BLaER1 (cell line): Measurements from ENCODE around the gene BRD8.
A peak's percentile ranks its signal among the peaks of the same experiment; 100 is the strongest.
"Not testable (repeated sequence)": the region's sequence is repeated elsewhere in the genome, so short reads cannot be mapped to it uniquely, and the experiment has no call there.

Experiments
- H3K27ac ChIP-seq: shearing (Covaris generic); formaldehyde crosslinking; 2 replicates; pipeline ENCODE4 v1.8.1; 2022
- H3K27me3 ChIP-seq: shearing (Covaris generic); formaldehyde crosslinking; 2 replicates; pipeline ENCODE4 v1.8.1; 2022
- H3K36me3 ChIP-seq: shearing (Covaris generic); formaldehyde crosslinking; 2 replicates; pipeline ENCODE4 v1.8.1; 2022
- H3K4me1 ChIP-seq: shearing (Covaris generic); formaldehyde crosslinking; 2 replicates; pipeline ENCODE4 v1.8.1; 2022
- H3K4me2 ChIP-seq: shearing (Covaris generic); formaldehyde crosslinking; 2 replicates; pipeline ENCODE4 v1.8.1; 2022
- H3K4me3 ChIP-seq: shearing (Covaris generic); formaldehyde crosslinking; 2 replicates; pipeline ENCODE4 v1.8.1; 2022
- H3K9ac ChIP-seq: shearing (Covaris generic); formaldehyde crosslinking; 2 replicates; pipeline ENCODE4 v1.8.1; 2022
- H3K9me3 ChIP-seq: shearing (Covaris generic); formaldehyde crosslinking; 2 replicates; pipeline ENCODE4 v1.8.1; 2022
- H4K20me1 ChIP-seq: shearing (Covaris generic); formaldehyde crosslinking; 2 replicates; pipeline ENCODE4 v1.8.1; 2022
- Cebpa-rat ChIP-seq: shearing (Covaris generic); IDR thresholded peaks from 2 replicates; pipeline ENCODE4 v1.8.1; 2022

BRD8 gene, protein sequence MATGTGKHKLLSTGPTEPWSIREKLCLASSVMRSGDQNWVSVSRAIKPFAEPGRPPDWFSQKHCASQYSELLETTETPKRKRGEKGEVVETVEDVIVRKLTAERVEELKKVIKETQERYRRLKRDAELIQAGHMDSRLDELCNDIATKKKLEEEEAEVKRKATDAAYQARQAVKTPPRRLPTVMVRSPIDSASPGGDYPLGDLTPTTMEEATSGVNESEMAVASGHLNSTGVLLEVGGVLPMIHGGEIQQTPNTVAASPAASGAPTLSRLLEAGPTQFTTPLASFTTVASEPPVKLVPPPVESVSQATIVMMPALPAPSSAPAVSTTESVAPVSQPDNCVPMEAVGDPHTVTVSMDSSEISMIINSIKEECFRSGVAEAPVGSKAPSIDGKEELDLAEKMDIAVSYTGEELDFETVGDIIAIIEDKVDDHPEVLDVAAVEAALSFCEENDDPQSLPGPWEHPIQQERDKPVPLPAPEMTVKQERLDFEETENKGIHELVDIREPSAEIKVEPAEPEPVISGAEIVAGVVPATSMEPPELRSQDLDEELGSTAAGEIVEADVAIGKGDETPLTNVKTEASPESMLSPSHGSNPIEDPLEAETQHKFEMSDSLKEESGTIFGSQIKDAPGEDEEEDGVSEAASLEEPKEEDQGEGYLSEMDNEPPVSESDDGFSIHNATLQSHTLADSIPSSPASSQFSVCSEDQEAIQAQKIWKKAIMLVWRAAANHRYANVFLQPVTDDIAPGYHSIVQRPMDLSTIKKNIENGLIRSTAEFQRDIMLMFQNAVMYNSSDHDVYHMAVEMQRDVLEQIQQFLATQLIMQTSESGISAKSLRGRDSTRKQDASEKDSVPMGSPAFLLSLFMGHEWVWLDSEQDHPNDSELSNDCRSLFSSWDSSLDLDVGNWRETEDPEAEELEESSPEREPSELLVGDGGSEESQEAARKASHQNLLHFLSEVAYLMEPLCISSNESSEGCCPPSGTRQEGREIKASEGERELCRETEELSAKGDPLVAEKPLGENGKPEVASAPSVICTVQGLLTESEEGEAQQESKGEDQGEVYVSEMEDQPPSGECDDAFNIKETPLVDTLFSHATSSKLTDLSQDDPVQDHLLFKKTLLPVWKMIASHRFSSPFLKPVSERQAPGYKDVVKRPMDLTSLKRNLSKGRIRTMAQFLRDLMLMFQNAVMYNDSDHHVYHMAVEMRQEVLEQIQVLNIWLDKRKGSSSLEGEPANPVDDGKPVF

DNA sequence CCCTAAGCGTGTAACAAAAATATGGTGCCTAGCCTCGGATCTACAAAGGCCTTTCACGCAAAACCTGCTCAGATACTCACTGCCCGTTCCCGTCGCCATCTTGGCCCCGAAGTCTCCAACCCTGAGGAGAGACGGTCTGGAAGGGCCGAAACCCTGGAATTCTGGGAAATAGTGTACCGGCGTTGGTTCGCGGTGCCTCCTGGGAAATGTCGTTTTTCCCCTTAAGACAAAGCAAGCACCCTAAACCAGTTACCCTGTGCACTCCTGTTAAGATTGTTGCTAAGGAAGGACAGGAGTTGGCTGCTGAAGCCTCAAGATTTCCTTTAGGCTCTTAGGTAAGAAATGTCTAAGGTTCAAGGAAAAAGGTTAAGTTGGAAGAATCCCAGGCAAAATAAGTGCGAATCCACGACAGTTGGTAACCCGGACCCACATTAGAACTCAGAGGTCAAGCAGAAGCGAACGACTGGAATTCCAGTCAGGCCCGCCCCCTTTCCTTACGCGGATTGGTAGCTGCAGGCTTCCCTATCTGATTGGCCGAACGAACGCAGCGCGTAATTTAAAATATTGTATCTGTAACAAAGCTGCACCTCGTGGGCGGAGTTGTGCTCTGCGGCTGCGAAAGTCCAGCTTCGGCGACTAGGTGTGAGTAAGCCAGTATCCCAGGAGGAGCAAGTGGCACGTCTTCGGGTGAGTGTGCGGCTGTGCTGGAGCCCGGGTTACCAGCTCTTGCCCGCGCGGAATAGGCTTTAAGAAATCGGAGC, at the start of gene BRD8, which contains the start of gene KIF20A:
TSS of gene BRD8 (minus strand) at position 115 of the 761 bp plus-strand sequence. CDS start at position 99, 16 bp downstream.
TSS of gene KIF20A (plus strand) at position 597 of the 761 bp plus-strand sequence. CDS start 569 bp downstream, outside the sequence.
- peak within 1 kb of the TSS; percentile 89 for H3K27ac ChIP-seq
- peak within 1 kb of the TSS; percentile 86 for H3K4me3 ChIP-seq
- peaks cover 32% of the 10 kb centered on the region for H3K4me1 ChIP-seq
- no peaks in the 10 kb centered on the region for H3K9me3 ChIP-seq
- no peaks in the 10 kb centered on the region for H3K27me3 ChIP-seq
- H3K9ac ChIP-seq = peak within 1 kb of the TSS; percentile 90
- peaks cover 64% of the 10 kb centered on the region for H3K36me3 ChIP-seq
- no peak for TF ChIP-seq Cebpa-rat
- peak within 1 kb of the TSS; percentile 92 for H3K4me2 ChIP-seq
- peaks cover 31% of the 10 kb centered on the region for H4K20me1 ChIP-seq

DNA sequence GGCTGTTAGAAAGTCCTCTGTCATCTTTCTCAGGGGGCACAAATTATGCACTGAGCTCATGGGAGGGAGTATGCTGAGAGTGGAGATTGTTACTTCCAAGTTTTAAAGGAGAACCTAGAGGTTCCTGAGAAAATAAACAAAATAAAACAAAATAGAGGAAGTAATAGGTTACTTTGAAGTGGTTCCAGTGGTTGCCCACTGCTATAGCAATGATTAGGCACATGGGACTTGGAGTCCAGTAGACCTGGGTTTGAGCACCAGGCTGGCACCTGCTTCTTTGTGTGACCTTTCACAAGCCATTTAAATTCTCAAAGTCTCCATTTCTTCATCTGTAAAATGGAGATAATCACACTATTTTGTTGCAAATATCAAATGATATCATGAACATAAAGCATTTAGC, 48.5 kb upstream of the BRD8 start:
- H3K9me3 ChIP-seq = peaks cover 16% of the 10 kb centered on the region
- no peak overlapping the region for H3K4me2 ChIP-seq
- no peaks in the 10 kb centered on the region for H3K27me3 ChIP-seq
- H3K9ac ChIP-seq = no peak overlapping the region
- no peaks in the 10 kb centered on the region for H4K20me1 ChIP-seq
- TF ChIP-seq Cebpa-rat = no peak
- H3K4me3 ChIP-seq = no peak overlapping the region
- H3K36me3 ChIP-seq = no peaks in the 10 kb centered on the region
- H3K4me1 ChIP-seq = peaks cover 7% of the 10 kb centered on the region
- H3K27ac ChIP-seq = no peak overlapping the region

DNA sequence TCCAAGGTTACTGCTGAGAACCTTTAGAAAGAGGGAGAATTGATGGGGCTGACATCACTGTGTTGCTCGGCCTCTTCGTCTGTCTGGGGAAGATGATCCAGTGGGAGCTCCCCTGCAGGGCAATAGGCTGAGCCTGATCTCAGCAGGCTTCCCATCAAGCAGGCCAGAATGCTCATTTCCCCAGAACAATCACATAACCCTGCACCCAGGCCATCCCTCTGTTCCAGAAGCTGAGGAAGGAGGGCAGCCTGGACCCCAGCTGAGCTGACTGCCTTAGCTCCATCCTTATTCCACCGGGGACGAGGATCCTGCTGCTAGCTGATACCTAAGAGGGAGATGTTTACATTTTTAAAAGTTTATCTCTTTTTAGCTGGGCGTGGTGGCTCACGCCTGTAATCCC, 46.3 kb upstream of the BRD8 start:
- TF ChIP-seq Cebpa-rat = no peak
- no peak overlapping the region for H3K4me3 ChIP-seq
- no peaks in the 10 kb centered on the region for H4K20me1 ChIP-seq
- peaks cover 16% of the 10 kb centered on the region for H3K9me3 ChIP-seq
- H3K4me2 ChIP-seq = no peak overlapping the region
- H3K9ac ChIP-seq = no peak overlapping the region
- H3K4me1 ChIP-seq = no peaks in the 10 kb centered on the region; the same call in 1 of the 2 replicates
- no peaks in the 10 kb centered on the region for H3K27me3 ChIP-seq
- no peaks in the 10 kb centered on the region for H3K36me3 ChIP-seq
- H3K27ac ChIP-seq = no peak overlapping the region

DNA sequence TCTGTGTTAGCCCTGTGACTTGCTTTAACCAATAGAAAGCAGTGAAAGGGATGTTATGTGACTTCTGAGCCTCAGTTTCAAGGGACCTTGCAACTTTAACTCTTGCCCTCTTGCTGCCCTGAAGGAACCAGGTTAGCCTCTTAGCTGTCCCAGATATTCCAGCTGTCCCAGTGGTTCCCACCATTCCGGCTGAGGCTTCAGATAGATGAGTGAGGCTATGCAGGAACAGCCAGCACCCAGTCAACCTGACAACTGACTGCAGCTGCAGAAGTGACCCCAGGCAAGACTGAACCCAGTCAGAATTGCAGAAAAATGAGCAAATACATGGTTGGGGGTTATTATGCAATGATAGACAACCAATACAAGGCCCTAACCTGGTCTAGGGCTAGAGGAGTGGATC, 45.1 kb upstream of the BRD8 start:
- H3K27ac ChIP-seq = no peak overlapping the region
- peaks cover 22% of the 10 kb centered on the region for H3K9me3 ChIP-seq
- H3K27me3 ChIP-seq = no peaks in the 10 kb centered on the region
- H3K36me3 ChIP-seq = no peaks in the 10 kb centered on the region
- H3K9ac ChIP-seq = no peak overlapping the region
- no peak overlapping the region for H3K4me2 ChIP-seq
- no peaks in the 10 kb centered on the region; the same call in 1 of the 2 replicates for H3K4me1 ChIP-seq
- H4K20me1 ChIP-seq = no peaks in the 10 kb centered on the region
- no peak for TF ChIP-seq Cebpa-rat
- H3K4me3 ChIP-seq = no peak overlapping the region

DNA sequence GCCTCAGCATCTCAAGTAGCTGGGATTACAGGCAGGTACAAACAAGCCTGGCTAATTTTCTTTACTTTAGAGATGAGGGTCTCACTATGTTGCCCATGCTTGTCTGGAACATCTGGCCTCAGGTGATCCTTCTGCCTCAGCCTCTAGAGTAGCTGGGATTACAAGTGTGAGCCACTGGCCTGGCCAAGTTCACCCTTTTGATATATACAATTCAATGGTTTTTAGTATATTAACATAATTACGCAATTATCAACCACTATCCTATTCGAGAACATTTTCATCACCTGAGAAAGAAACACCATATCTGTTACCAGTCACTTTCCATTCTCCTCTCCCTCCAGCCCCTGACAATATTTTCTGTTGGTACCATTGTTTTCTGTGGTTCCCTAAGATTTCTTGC, 38.4 kb upstream of the BRD8 start:
- Histone ChIP-seq H4K20me1 (no peaks in the 10 kb centered on the region), H3K36me3 (no peaks in the 10 kb centered on the region), H3K9me3 (peaks cover 5% of the 10 kb centered on the region; the same call in 1 of the 2 replicates), H3K4me1 (peaks cover 15% of the 10 kb centered on the region), H3K27me3 (no peaks in the 10 kb centered on the region), H3K4me2 (no peak overlapping the region), H3K27ac (no peak overlapping the region), H3K9ac (no peak overlapping the region), H3K4me3 (no peak overlapping the region)
- TF ChIP-seq Cebpa-rat = peak; percentile 71; the same call in 1 of the 2 replicates

DNA sequence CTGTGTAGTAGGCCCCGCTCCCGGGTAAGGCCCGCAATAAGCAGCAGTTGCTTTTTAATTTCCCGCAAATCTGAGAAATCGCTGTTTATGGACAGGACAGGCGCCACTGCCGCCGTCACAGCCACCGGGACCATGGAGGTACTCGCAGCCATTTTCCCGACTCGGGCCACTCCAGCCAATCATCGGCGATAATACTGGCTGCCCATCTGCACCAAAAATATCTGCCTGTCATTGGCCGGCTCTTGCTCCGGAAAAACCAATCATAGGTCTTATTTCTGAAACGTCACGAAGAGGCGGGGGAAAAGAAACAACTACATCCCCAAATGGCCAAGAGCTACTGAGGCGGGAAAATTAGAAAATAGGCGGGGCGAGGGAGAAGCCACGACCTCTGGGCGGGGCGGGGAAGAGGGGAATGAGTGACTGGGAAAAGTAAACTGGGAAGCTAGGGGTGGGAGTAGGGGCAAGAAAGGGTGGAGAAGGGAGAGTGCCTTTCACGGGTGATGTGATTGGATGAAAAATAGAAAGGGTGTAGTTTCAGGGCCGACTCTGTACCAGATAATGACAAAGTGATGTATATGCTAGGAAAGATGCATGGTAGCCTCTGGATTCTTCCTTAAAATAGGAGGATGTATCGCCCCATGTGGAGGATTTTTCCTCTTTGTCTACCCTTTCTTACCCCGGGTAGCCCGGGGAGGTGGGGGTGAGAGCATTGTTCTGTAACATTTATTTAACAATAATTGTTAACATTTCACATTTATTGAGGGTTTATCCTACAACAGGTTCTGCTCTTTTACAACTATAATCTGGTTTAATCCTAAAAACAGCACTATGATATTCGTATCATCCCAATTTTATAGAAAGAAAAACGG, 35.0 kb upstream of the BRD8 start, which contains the start of gene CDC23:
TSS of gene CDC23 (minus strand) at position 163 of the 869 bp plus-strand sequence. CDS start at position 152, 11 bp downstream.
- peaks cover 26% of the 10 kb centered on the region for H3K4me1 ChIP-seq
- H4K20me1 ChIP-seq = no peaks in the 10 kb centered on the region
- peak within 1 kb of the TSS; percentile 94 for H3K9ac ChIP-seq
- H3K27ac ChIP-seq = peak within 1 kb of the TSS; percentile 82
- H3K4me2 ChIP-seq = peak within 1 kb of the TSS; percentile 88
- H3K27me3 ChIP-seq = no peaks in the 10 kb centered on the region
- H3K36me3 ChIP-seq = peaks cover 33% of the 10 kb centered on the region
- H3K4me3 ChIP-seq = peak within 1 kb of the TSS; percentile 97
- no peak for TF ChIP-seq Cebpa-rat
- no peaks in the 10 kb centered on the region for H3K9me3 ChIP-seq

DNA sequence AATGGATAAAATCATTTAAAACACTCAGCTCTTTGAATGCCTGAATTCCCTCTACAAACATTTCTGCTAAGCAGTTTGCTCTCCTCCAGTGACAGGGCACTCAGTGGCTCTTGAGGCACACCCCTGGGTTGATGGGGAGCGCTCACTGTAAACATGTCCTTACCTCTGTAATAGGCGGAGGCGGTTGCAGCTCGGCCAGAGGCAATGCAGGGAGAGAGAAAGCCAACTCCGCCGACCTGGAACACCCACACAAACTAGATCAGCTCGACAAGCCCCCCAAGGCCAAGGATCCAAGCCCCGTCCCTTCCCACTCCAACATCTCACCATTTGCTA, 34.4 kb upstream of the BRD8 start:
- TF ChIP-seq Cebpa-rat = no peak
- Histone ChIP-seq H3K4me2 (peak overlapping the region; percentile 88), H3K9ac (peak overlapping the region; percentile 94), H3K36me3 (peaks cover 39% of the 10 kb centered on the region), H3K4me3 (peak overlapping the region; percentile 97), H3K9me3 (no peaks in the 10 kb centered on the region), H3K27ac (peak overlapping the region; percentile 82), H3K4me1 (peaks cover 26% of the 10 kb centered on the region), H3K27me3 (no peaks in the 10 kb centered on the region), H4K20me1 (no peaks in the 10 kb centered on the region)

DNA sequence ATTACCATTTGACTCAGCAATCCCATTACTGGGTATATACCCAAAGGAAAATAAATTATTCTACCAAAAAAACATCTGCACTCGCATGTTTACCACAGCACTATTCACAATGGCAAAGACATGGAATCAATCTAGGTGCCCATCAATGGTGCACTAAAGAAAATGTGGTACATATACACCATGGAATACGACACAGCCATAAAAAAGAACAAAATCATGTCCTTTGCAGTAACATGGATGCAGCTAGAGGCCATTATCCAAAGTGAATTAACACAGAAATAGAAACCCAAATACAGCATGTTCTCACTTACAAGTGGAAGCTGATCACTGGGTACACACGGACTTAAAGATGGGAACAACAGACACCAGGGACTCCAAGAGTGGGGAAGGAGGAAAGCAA, 32.6 kb upstream of the BRD8 start:
- no peaks in the 10 kb centered on the region for H3K9me3 ChIP-seq
- H3K4me1 ChIP-seq = peaks cover 26% of the 10 kb centered on the region
- peak overlapping the region; percentile 88 for H3K4me2 ChIP-seq
- H3K9ac ChIP-seq = no peak overlapping the region
- H3K27ac ChIP-seq = no peak overlapping the region
- no peak for TF ChIP-seq Cebpa-rat
- H3K36me3 ChIP-seq = peaks cover 55% of the 10 kb centered on the region
- 0 out of 2 replicates have a peak, but pooled peaks cover 7% of the 10 kb centered on the region for H4K20me1 ChIP-seq
- no peak overlapping the region for H3K4me3 ChIP-seq
- no peaks in the 10 kb centered on the region for H3K27me3 ChIP-seq

DNA sequence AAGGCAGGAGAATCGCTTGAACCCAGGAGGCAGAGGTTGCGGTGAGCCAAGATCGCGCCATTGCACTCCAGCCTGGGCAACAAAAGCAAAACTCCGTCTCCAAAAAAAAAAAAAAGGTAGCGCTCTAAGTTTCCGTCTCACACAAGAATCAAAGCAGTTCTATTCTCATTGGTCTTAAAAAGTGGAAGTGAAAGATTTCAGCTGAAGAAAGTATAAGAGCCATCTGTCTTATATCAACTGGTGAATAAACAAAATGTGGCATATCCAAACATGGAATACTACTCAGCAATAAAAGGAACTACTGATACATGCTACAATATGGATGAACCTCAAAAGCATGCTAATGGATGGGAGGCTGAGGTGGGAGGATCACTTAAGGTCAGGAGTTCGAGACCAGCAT, 15.4 kb upstream of the BRD8 start:
- H3K36me3 ChIP-seq = peaks cover 96% of the 10 kb centered on the region
- not testable (repeated sequence) for H3K27me3 ChIP-seq, H4K20me1 ChIP-seq, H3K27ac ChIP-seq, H3K4me1 ChIP-seq, H3K9me3 ChIP-seq, H3K4me2 ChIP-seq, H3K9ac ChIP-seq, H3K4me3 ChIP-seq
